GM18517 (cell line): ENCODE data around the gene ZSWIM4.

ENCODE experiments used
- ATAC-seq: cut with Tn5 transposase; IDR thresholded peaks from one replicate; pipeline ENCODE4 v1.9.1; 2021; ENCODE audit warnings: mild to moderate bottlenecking, moderate library complexity; ENCODE audit not compliant: unreplicated experiment

The ZSWIM4 gene

GRCh38 chr19:13866463-13867046 lies 71.3 kb downstream of the ZSWIM4 start:
- no peak for ATAC-seq

GRCh38 chr19:13868663-13869062 lies 73.4 kb downstream of the ZSWIM4 start:
- ATAC-seq = no peak

GRCh38 chr19:13869281-13869680 lies 74.0 kb downstream of the ZSWIM4 start:
- ATAC-seq = no peak

- no peak for ATAC-seq
Measured at GRCh38 chr19:13870873-13871272, 75.6 kb downstream of the ZSWIM4 start.

- no peak for ATAC-seq
Measured at GRCh38 chr19:13872339-13872694, 77.1 kb downstream of the ZSWIM4 start.

- ATAC-seq = no peak
Measured at GRCh38 chr19:13872695-13873389, 77.6 kb downstream of the ZSWIM4 start.

- no peak for ATAC-seq
Measured at GRCh38 chr19:13873834-13874515, 78.7 kb downstream of the ZSWIM4 start.

GRCh38 chr19:13875824-13876223 lies 80.6 kb downstream of the ZSWIM4 start:
- ATAC-seq = no peak

- ATAC-seq = no peak
Measured at GRCh38 chr19:13876834-13877233, 81.6 kb downstream of the ZSWIM4 start, which contains the start of gene NANOS3. Gene NANOS3, plus strand, starts transcription at chr19:13877134. Its CDS starts 115 bp downstream, at chr19:13877249.

GRCh38 chr19:13877303-13877702 lies 82.1 kb downstream of the ZSWIM4 start:
- no peak for ATAC-seq

GRCh38 chr19:13880059-13881043 lies 85.1 kb downstream of the ZSWIM4 start:
- peak; percentile 77 for ATAC-seq

GRCh38 chr19:13881251-13881691 lies 86.0 kb downstream of the ZSWIM4 start:
- no peak for ATAC-seq
